ENCODE measurements around the gene RBM10.

Gene RBM10

GRCh38 chrX:47226531-47227333 lies 81.7 kb downstream of the RBM10 start:
- Histone ChIP-seq H3K36me3 (ENCODE audit: low read length) (no peaks in the 10 kb centered on the region), H4K20me1 (ENCODE audit: low read depth, low read length) (no peaks in the 10 kb centered on the region), H3K27me3 (ENCODE audit: low read length) (no peaks in the 10 kb centered on the region), H3K27ac (ENCODE audit: low read depth, low read length) (no peak overlapping the region), H3K9ac (ENCODE audit: low read length) (no peak overlapping the region), H3K9me3 (ENCODE audit: insufficient read depth, low read length) (no peaks in the 10 kb centered on the region), H3K4me3 (ENCODE audit: insufficient read depth, low read length, poor library complexity, severe bottlenecking) (no peak overlapping the region), H3K9me2 (replicated peaks; ENCODE audit: insufficient read depth, low read length) (no peaks in the 10 kb centered on the region), H2AFZ (ENCODE audit: low read depth, low read length, severe bottlenecking) (no peak overlapping the region), H3F3A (ENCODE audit: insufficient read depth) (peaks cover 12% of the 10 kb centered on the region; the same call in 1 of the 2 replicates), H3K4me2 (ENCODE audit: low read depth, low read length, poor library complexity, severe bottlenecking) (no peak overlapping the region), H3K79me2 (ENCODE audit: insufficient read depth, low read length) (peaks cover 6% of the 10 kb centered on the region; the same call in 1 of the 2 replicates)
- TF ChIP-seq EZH2phosphoT487 (conservative IDR thresholded peaks at IDR 0.05; ENCODE audit: low read length): no peak
- no peak for TF ChIP-seq CTCF (IDR thresholded peaks at IDR 0.05; ENCODE audit: insufficient read depth, low read length, poor library complexity, severe bottlenecking)

- no peaks in the 10 kb centered on the region for H3K9me2 ChIP-seq (replicated peaks; ENCODE audit: insufficient read depth, low read length)
- peaks cover under 1% of the 10 kb centered on the region; the same call in 1 of the 2 replicates for H3K79me2 ChIP-seq (ENCODE audit: insufficient read depth, low read length)
- H2AFZ ChIP-seq (ENCODE audit: low read depth, low read length, severe bottlenecking): no peak overlapping the region
- no peak overlapping the region for H3K4me3 ChIP-seq (ENCODE audit: insufficient read depth, low read length, poor library complexity, severe bottlenecking)
- no peak overlapping the region for H3K27ac ChIP-seq (ENCODE audit: low read depth, low read length)
- H3K9me3 ChIP-seq (ENCODE audit: insufficient read depth, low read length): no peaks in the 10 kb centered on the region
- H3K9ac ChIP-seq (ENCODE audit: low read length): no peak overlapping the region
- no peaks in the 10 kb centered on the region for H4K20me1 ChIP-seq (ENCODE audit: low read depth, low read length)
- no peaks in the 10 kb centered on the region for H3K36me3 ChIP-seq (ENCODE audit: low read length)
- H3K4me2 ChIP-seq (ENCODE audit: low read depth, low read length, poor library complexity, severe bottlenecking): no peak overlapping the region
- peaks cover 17% of the 10 kb centered on the region for H3F3A ChIP-seq (ENCODE audit: insufficient read depth)
- TF ChIP-seq EZH2phosphoT487 (conservative IDR thresholded peaks at IDR 0.05; ENCODE audit: low read length) (no peak), CTCF (IDR thresholded peaks at IDR 0.05; ENCODE audit: insufficient read depth, low read length, poor library complexity, severe bottlenecking) (no peak)
- H3K27me3 ChIP-seq (ENCODE audit: low read length): no peaks in the 10 kb centered on the region
These were observed 82.2 kb downstream of the RBM10 start for GRCh38 chrX:47227334-47227583.

- no peak overlapping the region for H3K27ac ChIP-seq (ENCODE audit: low read depth, low read length)
- no peaks in the 10 kb centered on the region for H3K9me3 ChIP-seq (ENCODE audit: insufficient read depth, low read length)
- H3K4me2 ChIP-seq (ENCODE audit: low read depth, low read length, poor library complexity, severe bottlenecking): no peak overlapping the region
- H2AFZ ChIP-seq (ENCODE audit: low read depth, low read length, severe bottlenecking): no peak overlapping the region
- no peaks in the 10 kb centered on the region for H3K36me3 ChIP-seq (ENCODE audit: low read length)
- no peak overlapping the region for H3K4me3 ChIP-seq (ENCODE audit: insufficient read depth, low read length, poor library complexity, severe bottlenecking)
- H3K9ac ChIP-seq (ENCODE audit: low read length): no peak overlapping the region
- TF ChIP-seq EZH2phosphoT487 (conservative IDR thresholded peaks at IDR 0.05; ENCODE audit: low read length) (no peak), CTCF (IDR thresholded peaks at IDR 0.05; ENCODE audit: insufficient read depth, low read length, poor library complexity, severe bottlenecking) (no peak)
- H3K27me3 ChIP-seq (ENCODE audit: low read length): no peaks in the 10 kb centered on the region
- H3K79me2 ChIP-seq (ENCODE audit: insufficient read depth, low read length): no peaks in the 10 kb centered on the region
- H3F3A ChIP-seq (ENCODE audit: insufficient read depth): peaks cover 19% of the 10 kb centered on the region
- H4K20me1 ChIP-seq (ENCODE audit: low read depth, low read length): no peaks in the 10 kb centered on the region
- H3K9me2 ChIP-seq (replicated peaks; ENCODE audit: insufficient read depth, low read length): no peaks in the 10 kb centered on the region
These were observed 83.7 kb downstream of the RBM10 start for GRCh38 chrX:47228550-47229270.

All from SU-DHL-6 (cell line).